HG03066 (cell line): ENCODE data around the gene HDAC7.
"Not testable (repeated sequence)": the region's sequence is repeated elsewhere in the genome, so short reads cannot be mapped to it uniquely, and the experiment has no call there.

Experiments used
- ATAC-seq: cut with Tn5 transposase; IDR thresholded peaks from one replicate; pipeline ENCODE4 v1.9.1; 2021; ENCODE audit warnings: low read depth; ENCODE audit not compliant: unreplicated experiment

The HDAC7 gene

DNA sequence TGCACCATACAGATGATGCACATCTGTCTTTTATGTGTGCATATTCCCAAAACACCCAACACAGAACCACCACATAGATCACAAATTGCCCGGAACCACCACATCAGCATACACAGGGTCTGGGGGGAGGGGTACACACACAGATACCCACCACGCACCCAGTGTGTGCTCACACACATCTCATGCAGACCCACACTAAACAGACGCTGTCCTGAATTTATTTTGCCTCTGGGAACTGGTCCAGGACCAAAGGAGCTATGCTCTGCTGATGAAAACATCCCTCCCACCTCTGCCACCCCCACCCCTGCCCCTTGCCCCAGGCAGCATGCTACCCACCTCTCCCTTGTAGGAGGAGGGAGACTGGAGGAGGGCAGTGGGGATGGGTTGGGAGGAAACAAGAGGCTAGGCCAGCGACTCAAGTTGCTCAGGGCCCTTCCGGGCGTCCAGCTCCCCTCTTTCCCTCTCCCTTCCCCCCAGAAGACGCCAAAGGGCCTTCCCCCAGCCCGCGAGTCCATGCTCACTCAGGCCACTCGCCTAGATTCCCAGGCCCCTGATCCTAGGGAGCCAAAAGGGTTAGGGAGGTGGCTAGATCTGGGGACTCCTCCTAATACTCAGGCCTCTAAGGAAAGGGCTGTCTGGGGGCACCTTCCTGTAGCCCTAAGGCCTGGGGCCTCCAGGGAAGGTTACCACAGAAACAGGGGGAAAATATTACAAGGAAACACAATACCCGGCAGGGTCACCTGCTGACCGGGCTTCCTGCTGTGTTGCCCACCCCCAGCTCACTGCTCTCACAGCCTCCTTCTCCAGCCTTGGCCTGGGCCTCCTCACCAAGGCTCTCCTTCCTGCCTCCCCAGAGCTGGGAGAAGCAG, 3.1 kb downstream of the HDAC7 start:
- no peak for ATAC-seq

DNA sequence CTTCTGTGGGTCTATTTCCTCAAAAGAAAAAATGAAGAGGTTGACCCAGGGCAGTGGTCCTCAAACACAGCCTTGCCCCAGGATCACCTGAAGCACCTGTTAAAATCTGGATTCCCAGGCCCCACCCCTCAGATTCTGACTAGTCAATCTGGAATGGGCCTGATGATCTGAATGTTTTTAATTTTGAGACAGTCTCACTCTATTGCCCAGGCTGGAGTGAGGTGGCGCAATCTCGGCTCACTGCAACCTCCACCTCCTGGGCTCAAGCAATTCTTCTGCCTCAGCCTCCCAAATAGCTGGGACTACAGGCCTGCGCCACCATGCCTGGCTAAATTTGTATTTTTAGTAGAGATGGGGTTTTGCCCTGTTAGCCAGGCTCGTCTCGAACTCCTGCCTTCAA, 4.3 kb downstream of the HDAC7 start:
- not testable (repeated sequence) for ATAC-seq

DNA sequence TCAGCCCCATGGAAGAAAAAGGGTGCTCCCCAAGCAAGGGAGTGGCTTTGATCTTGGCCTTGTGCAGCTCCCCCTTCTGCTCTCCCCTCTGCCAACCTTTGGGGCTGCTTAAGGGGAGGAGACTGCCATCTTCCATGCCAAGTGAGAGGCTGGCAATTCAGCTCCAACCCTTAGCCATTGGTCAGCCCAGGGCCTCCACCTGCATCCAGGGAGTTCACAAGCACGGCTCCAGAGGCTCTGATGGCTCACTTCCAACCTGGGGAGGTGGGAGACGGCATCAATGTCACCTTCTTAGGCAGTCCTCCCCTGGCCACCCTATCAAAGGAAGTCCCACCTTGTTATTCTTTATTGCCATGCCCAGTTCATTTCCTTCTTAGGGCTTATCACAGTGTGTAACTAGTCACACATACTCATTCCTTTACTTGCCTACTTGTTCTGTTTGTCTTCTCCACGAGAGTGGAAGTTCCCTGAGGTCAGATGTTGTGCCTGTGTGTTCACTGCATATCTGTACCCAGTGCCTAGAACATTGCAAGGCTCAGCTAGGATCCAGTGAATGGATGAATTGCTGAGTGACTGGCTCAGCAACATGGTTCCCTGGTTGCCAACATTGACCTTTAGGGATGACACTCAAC, 5.0 kb downstream of the HDAC7 start:
- ATAC-seq, result no peak

DNA sequence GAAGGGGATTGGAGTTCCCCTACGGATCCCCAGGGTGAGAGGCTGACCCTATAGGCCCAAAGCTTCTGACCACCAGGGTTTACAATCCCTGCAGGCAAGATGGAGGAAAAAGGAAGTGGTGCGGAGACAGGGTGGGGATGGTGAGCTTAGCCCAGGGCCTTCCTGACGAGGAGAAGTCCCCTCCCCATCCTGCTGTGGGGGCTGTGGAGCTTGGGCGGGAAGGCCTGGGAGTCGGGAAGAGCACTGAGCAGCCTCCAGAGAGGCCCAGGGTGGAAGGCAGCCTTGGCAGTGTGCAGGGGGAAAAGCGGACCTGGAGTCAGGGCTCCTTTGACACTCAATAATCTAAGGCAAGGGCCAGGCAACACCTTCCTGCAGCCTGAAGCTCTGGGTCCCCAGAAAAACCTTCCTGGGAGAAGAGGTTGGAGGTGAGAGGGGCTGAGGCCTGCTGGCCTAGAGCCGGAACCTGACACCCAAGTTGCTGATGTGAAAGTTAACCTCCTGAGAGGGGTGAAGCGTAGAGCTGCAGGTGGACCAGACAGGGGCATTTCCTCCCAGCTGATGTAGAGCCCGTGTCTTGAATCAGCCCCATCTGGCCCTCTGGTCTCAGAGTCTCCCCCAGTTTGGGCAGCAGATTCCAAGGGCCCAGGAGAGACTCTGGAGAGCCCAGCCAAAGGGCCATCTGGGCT, 6.0 kb downstream of the HDAC7 start:
- ATAC-seq, result peak; percentile 37

DNA sequence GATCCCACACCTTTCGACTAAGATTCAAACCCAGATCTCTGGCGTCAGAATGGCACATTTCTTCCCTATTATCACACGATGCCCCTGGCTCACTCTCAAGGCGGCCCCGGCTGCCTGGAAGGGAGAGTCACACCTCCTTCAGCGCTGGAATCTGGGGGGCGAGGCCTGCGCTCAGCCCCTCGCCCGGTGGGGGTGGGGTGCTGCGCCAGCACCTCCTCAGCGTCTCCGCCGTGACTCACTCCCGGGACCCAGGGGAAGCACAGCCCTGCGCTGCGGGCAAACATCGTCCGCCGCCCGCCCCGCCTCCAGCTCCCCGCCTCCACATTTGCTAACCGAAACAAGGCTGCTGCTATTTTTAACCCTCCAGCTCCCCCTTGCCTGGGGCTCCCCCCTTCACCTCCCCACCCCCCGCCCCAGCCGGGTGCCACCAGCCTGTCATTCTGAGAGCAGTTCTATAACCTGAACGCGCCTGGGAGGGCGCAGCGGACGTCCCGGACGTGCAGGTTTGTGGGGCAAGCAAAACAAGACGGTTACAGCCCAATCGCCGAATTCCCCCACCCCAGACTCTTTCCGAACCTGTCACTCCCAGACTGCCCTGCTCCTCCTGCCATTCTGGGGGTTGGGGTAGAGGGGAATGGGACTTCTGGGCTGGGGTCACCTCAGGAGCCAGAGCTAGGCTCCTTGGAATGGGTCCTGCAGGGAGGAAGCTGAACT, 6.7 kb downstream of the HDAC7 start:
- ATAC-seq, result peak; percentile 63

DNA sequence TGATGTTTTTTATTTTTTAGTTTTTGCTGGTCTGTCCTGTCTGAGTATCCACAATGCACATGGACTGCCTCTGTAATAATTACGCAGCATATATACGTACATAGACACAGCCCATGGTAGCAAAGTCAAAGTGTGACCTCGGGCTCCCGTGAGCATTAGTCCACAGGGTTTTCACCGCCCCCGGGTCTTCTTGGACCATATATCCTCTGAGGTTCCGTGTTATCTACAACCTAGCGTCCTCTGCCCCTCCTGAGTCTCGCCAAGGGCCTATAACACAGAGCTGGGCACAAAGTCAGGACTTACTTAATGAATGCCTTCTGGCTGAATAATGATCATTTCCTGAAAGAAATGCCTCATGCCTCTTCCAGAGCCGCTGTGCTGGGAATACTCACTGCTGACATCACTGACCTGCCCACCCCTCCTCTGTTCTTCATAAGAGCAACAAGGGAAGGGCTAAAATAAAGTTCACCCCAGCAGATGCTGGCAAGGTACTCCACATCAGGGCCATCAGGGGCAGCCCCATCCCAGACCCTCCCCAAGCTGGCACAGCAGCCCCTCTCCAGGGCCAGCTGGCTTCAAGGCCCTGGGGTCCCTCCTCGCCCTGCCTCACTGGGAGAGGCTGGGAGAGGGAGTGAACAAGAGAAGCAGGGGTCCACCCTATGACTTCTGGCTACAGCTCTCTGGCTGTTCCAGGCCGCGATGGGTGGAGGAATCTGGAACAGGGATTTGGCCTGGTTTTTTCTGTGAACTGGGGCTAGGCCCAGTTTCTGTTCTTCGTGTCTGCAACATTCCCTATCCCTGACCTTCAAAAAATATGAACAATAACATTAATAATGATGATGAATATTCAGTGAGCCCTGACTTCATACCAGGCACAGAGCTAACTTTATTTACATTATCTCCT, 7.9 kb downstream of the HDAC7 start:
- ATAC-seq, result no peak

DNA sequence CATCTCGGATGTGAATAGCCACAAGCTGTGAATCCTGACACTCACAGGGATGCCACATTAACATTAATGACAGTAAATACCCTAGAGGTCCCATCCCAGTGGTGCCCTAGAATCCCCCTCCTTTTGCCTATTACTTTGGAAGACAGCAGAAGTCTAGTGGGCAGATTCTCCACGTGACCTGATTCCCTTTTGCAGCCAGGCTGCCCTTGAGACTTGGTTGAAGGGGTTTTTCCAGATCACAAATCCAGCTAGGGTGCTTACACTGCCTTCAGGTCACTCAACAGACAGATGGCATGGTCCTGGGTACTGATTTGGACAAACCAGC, 8.7 kb downstream of the HDAC7 start:
- no peak for ATAC-seq

DNA sequence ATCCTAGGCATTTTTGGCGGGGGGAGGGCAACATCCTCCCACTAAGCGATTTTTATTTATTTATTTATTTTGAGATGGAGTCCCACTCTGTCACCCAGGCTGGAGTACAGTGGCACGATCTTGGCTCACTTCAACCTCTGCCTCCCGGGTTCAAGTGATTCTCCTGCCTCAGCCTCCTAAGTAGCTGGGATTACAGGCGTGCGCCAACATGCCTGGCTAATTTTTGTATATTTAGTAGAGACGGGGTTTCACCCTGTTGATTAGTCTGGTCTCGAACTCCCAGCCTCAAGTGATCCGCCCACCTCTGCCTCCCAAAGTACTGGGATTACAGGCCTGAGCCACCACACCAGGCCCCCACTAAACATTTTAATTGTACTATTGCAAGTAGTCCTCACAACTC, 10.2 kb downstream of the HDAC7 start:
- not testable (repeated sequence) for ATAC-seq

DNA sequence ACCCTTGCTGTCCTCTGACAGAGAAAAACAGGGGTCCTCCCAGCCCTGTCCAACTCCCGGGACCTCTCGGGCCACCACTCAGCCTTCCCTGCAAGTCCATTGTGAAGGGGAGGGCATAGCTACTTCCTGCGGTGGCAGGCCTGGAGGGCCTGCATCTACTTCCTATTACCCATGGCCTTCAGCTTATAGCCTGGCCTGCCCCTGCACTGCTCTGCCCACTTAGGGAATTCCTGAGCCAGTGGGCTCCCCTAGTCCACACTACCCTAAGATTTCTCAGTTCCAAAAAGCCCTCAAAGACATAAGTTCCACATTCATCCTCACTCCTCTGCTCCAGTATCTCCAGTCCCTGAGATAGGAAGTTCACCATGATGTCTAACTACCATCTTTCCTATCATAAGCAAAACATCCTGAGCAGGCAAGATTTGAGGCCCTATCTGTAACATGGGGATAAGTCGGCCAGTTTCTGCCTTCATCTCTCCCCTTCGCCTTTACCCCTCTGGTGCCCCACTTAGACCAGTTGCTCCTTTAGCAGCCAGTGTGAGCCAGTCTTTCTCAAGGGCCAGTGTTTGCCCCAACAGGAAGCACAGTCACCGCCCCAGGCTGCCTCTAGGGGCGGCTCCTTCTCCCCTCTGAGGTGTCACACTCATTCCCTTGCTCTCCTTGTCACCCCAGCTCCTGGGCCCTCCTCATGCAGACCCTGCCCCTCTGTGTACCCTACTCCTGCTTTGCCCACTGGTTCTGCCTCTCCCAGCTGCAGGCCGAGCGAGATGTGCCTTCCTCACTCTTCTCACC, 10.9 kb downstream of the HDAC7 start:
- ATAC-seq, result no peak

DNA sequence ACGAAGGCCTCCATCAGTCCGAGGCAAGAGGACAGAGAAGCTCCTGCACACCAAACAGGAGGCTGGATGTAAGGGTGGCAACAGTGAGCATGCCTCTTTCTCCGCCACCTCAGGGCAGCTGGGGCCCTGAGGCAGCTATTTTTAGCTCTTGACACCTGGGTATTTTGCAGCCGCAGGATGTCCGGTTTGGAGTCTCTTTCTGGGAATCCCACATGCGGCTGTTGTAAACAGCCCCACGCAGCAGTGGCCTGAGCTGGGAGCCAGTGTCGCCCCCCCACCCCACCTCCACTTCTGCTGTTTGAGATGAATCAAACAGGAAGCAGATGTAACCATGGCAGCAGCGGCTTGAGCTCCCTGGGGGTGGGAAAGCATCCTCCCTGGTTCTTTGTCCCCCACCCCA, 11.7 kb downstream of the HDAC7 start:
- peak; percentile 29 for ATAC-seq

DNA sequence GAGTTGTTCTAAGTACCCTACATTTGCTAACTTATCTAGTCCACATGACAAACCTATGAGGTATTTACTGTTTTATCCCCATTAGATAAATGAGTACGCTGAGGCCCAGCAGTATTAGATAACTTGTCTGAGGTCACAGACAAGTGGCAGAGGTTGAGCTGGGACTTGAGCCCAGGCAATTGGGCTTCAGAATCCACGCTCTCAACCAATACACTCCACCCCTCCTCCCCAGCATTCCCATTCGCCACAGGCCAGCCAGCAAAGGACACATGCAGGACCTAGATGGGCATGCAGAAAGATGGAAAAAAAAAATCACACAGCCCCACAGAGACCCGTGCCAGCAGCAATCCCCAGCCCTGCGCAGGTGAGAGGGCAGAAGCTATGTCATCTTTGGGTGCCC, 12.4 kb downstream of the HDAC7 start:
- no peak for ATAC-seq

DNA sequence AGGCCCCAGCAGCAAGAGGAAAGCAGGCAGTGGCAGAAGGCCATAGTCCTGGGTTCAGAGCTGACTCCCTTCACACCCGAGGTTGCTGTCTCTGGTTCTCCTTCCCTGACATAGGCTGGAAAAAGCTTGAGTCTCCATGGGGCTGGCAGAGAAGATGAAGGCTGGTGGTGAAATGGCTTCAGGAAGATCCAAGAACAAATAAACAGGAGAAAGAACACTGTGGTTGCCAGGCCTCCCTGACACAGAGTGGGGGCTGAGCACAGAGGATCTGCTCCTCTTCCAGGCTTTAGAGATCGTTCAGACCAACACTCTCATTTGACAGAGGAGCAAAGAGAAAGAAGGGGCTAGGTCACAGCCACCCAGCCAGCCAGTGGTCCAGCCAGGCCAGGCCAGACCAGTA, 14.3 kb downstream of the HDAC7 start:
- ATAC-seq, result no peak

DNA sequence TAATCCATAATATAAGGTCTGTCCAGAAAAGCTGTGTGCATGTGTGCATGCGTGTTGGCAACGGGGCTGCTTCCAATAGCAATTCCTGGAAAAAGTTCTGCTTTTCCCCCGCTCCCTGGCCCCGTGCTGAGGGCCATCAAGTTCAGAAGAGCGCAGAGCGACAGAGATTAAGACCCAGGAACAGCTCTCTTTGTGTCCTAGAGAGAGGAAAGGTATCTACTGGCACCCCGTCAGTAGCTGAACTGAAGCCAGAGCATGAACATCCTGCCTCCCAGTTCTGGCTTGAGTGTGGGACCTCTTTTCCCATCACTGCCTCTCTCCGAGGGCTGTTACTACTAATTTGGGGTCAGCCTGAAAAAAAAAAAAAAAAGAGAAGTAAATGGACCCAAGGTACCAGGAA, 15.5 kb downstream of the HDAC7 start:
- no peak for ATAC-seq

DNA sequence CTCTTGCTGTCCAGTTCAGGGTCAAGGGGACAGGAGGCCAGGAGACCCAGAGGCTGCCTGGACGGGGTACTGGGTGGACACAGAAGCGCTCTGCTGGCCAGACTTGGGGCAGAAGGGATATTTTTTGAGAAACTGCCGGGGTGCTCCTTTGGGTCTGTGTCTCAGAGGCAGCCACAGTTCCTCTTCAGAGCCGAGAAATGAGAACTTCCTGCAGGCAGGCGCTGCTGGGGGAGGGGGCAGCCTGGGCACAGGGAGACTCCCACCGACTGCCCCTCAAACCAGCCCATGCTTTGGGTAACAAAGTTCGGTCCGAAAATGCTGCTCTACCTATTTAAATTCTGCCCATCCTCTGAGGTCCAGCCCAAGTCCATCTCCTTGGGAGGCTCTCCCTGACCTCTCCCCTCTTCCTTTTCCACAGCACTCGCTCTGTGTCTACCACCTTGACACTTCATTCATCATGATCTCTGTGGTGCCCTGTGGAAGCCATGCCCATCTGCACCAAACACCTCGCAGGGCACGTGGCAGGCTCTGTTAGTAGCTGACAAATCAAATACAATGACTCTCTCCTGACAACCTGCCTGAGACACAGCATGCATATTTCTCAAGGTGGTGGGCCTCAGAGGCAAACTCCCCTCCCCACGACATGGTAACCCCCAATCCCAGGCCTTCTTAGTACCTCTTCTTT, 16.4 kb downstream of the HDAC7 start:
- ATAC-seq, result no peak

DNA sequence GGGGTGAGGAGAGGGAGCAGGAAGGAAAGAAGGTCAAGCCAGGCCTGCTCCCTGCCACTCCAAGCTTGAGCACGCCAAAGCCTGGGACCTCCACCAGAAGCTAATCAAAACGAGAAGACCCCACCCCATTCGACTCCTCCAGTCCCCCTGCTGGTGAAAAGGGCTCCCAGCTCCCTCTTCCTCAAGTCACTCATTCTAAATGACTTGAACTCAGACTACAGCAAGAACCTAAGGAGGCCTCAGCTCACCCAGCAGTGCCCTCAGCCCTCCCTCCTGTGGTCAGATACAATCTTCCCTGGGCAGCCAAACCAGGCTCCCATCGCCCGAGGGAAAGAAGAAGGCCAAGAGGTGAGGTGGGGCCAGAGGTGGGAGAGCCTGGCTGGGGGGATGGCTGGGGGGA, 17.4 kb downstream of the HDAC7 start:
- ATAC-seq, result no peak

DNA sequence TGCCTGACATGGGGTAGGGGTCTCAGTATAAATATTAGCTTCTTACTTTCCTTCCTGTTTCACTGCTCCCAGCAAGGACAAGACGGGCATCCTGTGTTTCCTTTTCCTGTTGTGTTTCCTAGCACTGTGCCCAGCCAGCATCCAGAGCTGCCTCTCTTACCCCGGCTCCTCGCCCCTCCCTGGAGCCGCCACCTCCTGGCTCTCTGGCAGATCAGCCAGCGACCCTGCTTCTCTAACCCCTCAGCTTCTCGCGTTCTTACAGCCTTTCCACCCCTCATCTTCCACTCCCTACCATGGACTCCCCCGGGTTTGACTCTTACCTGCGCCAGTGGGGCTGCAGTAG, 17.8 kb downstream of the HDAC7 start:
- no peak for ATAC-seq

DNA sequence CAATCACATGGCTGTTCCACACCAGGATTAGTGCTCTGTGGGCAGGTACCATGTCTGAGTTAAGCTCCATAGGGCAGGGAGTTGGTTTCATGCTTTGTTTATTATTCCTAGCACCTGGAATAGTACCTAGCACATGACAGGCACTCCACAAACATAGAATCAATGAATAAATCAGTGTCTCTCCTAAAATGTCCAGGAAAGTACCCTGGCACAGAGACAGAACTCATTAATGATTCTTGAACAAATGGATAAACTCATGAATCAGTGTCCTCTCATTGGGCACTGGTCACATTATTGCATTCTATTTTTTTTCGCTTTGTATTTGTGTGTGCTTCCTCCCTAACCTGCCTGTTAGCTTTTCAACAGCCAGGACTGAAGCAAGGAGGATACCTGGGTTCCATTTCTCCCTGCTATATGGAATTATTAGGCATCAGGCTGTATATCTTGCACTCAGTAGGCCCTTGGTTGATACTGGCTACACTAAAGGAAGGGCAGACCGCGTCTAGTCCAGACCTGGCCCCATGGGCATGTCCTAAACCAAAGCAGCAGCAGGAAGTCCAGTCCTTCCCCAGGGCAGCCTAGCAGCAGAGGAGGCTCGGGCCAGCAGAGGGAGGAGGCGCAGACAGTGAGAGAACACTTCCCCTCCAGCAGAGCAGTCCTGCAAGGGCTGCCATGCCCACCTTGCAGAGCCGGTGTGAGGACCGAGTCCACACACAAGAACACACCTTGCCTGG, 18.4 kb downstream of the HDAC7 start:
- no peak for ATAC-seq

DNA sequence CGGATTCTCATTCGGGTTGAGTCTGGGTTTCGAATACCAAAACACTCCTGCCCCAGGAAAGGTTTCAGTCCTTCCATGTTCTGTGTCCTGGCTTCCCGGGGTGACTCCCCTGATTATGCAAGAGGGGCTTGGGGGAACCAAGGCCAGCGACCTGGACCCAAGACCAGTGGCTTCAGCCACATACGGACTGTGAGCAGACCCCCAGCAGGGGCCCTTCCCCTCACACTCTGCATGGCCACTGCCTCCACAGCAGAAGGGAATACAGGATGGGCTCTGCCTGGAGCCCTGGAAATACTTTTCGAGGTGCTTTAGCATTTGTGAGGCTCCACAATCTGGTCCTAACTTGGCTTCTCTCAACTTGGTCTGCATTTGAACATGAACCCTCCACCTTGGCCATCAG, 19.1 kb downstream of the HDAC7 start:
- ATAC-seq, result no peak
